K562 (cell line): ENCODE measurements around the gene STK11. TPM values are rescaled to one million over a fixed set of nuclear protein-coding genes. Genes with fewer than 3 reads are reported as not detected.

ENCODE experiments used
- ATAC-seq: fragments of 200-7000 bp; cut with Tn5 transposase; 3 replicates; pipeline ENCODE4 v1.9.1; 2020; ENCODE audit warnings: moderate library complexity
- BruUV-seq: library from RNA; stranded (reverse); fragments of 400-500 nt; replicated peaks from 2 replicates; lab custom pipeline; 2021; lab: Mats Ljungman, UMichigan
- CTCF ChIA-PET: fragments of 300-600 bp; formaldehyde crosslinking; extraction: SDS; loops from one replicate; lab custom pipeline; 2021; ENCODE audit warnings: low intra/inter-chr PET ratio; lab: Yijun Ruan, JAX
- POLR2A ChIA-PET: fragments of 300-600, 350-650 bp; sonication (Branson Sonifier 250); formaldehyde crosslinking; extraction: SDS; loops from one replicate; lab custom pipeline; 2021; ENCODE audit warnings: antibody characterized with exemption, inconsistent platforms; lab: Yijun Ruan, JAX
- DNase-seq, 4 experiments: peaks; one replicate each; pipeline versions ENCODE4 v3.0.0 to v3.0.0-alpha.2; 2011 to 2018; ENCODE audit warnings: low spot score in 3 of 4, mixed read lengths in 3 of 4; ENCODE audit errors: extremely low read depth in 1 of 4
- FAIRE-seq: peaks from 2 replicates; lab custom pipeline; 2011; peaks lifted over from hg19 to GRCh38; lab: Jason Lieb, UNC
- H2AFZ ChIP-seq: 2 replicates; pipeline ENCODE4 v1.6.0; 2011; ENCODE audit warnings: low read depth, low read length, control low read depth, inconsistent platforms
- H3K27ac ChIP-seq: fragments of 200-600 bp; 3 replicates; pipeline ENCODE4 v1.8.0; 2011; ENCODE audit warnings: low read depth, mild to moderate bottlenecking, control low read depth, inconsistent platforms, low read length, moderate library complexity, mixed read lengths; ENCODE audit errors: extremely low read depth
- H3K27me3 ChIP-seq, 2 experiments: fragments of 300-600 bp in 1 of 2; 2 replicates in 1 of 2; 3 replicates in 1 of 2; pipeline versions ENCODE4 v1.6.0 to v1.8.0; 2011; ENCODE audit warnings: inconsistent platforms in 2 of 2, low read length in 2 of 2, mild to moderate bottlenecking in 1 of 2, mixed read lengths in 1 of 2, moderate library complexity in 1 of 2; ENCODE audit not compliant: control insufficient read depth in 2 of 2, insufficient read depth in 2 of 2
- H3K36me3 ChIP-seq: fragments of 300-600 bp; 3 replicates; pipeline ENCODE4 v1.8.0; 2011; ENCODE audit warnings: mild to moderate bottlenecking, low read length, inconsistent platforms; ENCODE audit not compliant: control insufficient read depth, insufficient read depth
- H3K4me1 ChIP-seq, 2 experiments: fragments of 200-600 bp in 1 of 2; replicated peaks in 1 of 2; 2 replicates in 1 of 2; 3 replicates in 1 of 2; pipeline versions ENCODE4 v1.5.1 to v1.8.0; 2011; ENCODE audit warnings: inconsistent platforms in 2 of 2, low read length in 2 of 2, mild to moderate bottlenecking in 1 of 2, mixed read lengths in 1 of 2, moderate library complexity in 1 of 2; ENCODE audit not compliant: control insufficient read depth in 2 of 2, insufficient read depth in 2 of 2
- H3K4me2 ChIP-seq: 2 replicates; pipeline ENCODE4 v1.6.1; 2011; ENCODE audit warnings: low read length, control low read depth, inconsistent platforms, mixed read lengths; ENCODE audit not compliant: insufficient read depth
- H3K4me3 ChIP-seq: fragments of 200-600 bp; sonication (generic), shearing (Covaris generic); 2 replicates; pipeline ENCODE4 v1.5.1; 2016; ENCODE audit warnings: control low read depth, inconsistent platforms
- H3K79me2 ChIP-seq: fragments of 200-600 bp; 3 replicates; pipeline ENCODE4 v1.8.0; 2011; ENCODE audit warnings: low read length, inconsistent platforms; ENCODE audit not compliant: control insufficient read depth, insufficient read depth
- H3K9ac ChIP-seq, 2 experiments: 2 replicates each; pipeline versions ENCODE4 v1.6.0 to v1.6.1; 2011; ENCODE audit warnings: low read depth in 2 of 2, low read length in 2 of 2, control low read depth in 1 of 2, inconsistent platforms in 1 of 2, mild to moderate bottlenecking in 1 of 2, mixed read lengths in 1 of 2; ENCODE audit not compliant: insufficient read depth in 1 of 2
- H3K9me1 ChIP-seq: one replicate; pipeline ENCODE4 v1.6.0; 2011; ENCODE audit warnings: inconsistent platforms, mild to moderate bottlenecking, low read length, moderate library complexity; ENCODE audit not compliant: control insufficient read depth, insufficient read depth
- H3K9me3 ChIP-seq: replicated peaks from 2 replicates; pipeline ENCODE4 v1.5.1; 2011; ENCODE audit warnings: low read depth, low read length, inconsistent platforms; ENCODE audit not compliant: control insufficient read depth, insufficient read depth
- H4K20me1 ChIP-seq: replicated peaks from 2 replicates; pipeline ENCODE4 v1.6.1; 2011; ENCODE audit warnings: low read length, inconsistent platforms, mixed read lengths; ENCODE audit not compliant: control insufficient read depth, insufficient read depth
- FOXM1 ChIP-seq, 2 experiments: fragments of 450-650 bp in 1 of 2; sonication (generic) in 1 of 2; formaldehyde crosslinking in 1 of 2; IDR thresholded peaks; 2 replicates each; pipeline versions ENCODE4 v1.6.1 to v1.9.0; 2017 to 2022; ENCODE audit warnings: low read depth in 2 of 2, mild to moderate bottlenecking in 2 of 2, missing genetic modification reagents in 1 of 2, moderate library complexity in 1 of 2
- HMG20A ChIP-seq: fragments of 450-650 bp; formaldehyde crosslinking; conservative IDR thresholded peaks from 2 replicates; pipeline ENCODE4 v1.4.0; 2020; ENCODE audit warnings: mild to moderate bottlenecking, mixed read lengths
- POLR2B ChIP-seq: fragments of 450-650 bp; IDR thresholded peaks from 2 replicates; pipeline ENCODE4 v1.6.1; 2018; ENCODE audit warnings: low read depth; ENCODE audit not compliant: partially characterized antibody
- ZFP36 ChIP-seq: fragments of 150-350 bp; IDR thresholded peaks from 2 replicates; pipeline ENCODE4 v1.6.1; 2018; ENCODE audit warnings: low read length, low read depth; ENCODE audit not compliant: partially characterized antibody
- WGBS: fragments of 100-300 bp; shearing (Covaris generic); methylation state at CpG from one replicate; pipeline ENCODE4 v1.1.6; 2016; ENCODE audit warnings: low coverage, mixed read lengths; ENCODE audit not compliant: insufficient coverage; ENCODE audit errors: missing lambda C conversion rate; 5-methylcytosine and 5-hydroxymethylcytosine counted together
- in situ Hi-C: fragments of 300-500 bp; cut with MboI; formaldehyde crosslinking; loops from 4 replicates; pipeline ENCODE4 v1.15.0; 2018; ENCODE audit warnings: inconsistent platforms, mixed read lengths
- intact Hi-C: fragments of 100-400 bp; cut with micrococcal nuclease; formaldehyde crosslinking; loops from 2 replicates; pipeline ENCODE4 v1.14.2; 2022
- polyA plus RNA-seq, 8 experiments: library from polyadenylated mRNA; depleted of rRNA in 4 of 8; stranded (reverse) in 5 of 8; unstranded in 3 of 8; fragments of >200 nt; fragmentation: Nextera tagmentation in 2 of 8; fragmentation: Illumina TruSeq in 1 of 8; extraction: Ambion mirVana in 2 of 8; extraction: Trizol in 1 of 8; gene quantifications; 2 replicates each; pipeline versions ENCODE4 v1.2.1 to v1.2.3, GENCODE V29; 2011 to 2014; ENCODE audit warnings: inconsistent platforms in 1 of 8, missing spikeins in 1 of 8
- total RNA-seq, 7 experiments: library from RNA; depleted of rRNA in 6 of 7; stranded (reverse); fragments of >200 nt in 6 of 7; fragmentation: Illumina TruSeq in 2 of 7; extraction: Trizol in 2 of 7; gene quantifications; 2 replicates each; pipeline versions ENCODE4 v1.2.1 to v1.2.3, GENCODE V29; 2011 to 2021; ENCODE audit warnings: low replicate concordance in 1 of 7
- TF ChIP-seq, protein P1 (sequence below): fragments of 250-450 bp; sonication (Bioruptor Pico); IDR thresholded peaks from 2 replicates; pipeline ENCODE4 v1.9.0; 2021; ENCODE audit warnings: mild to moderate bottlenecking, inconsistent platforms

Gene STK11
- total and polyA plus RNA-seq, 9 of the 15 experiments (the other 6 are each of a cell fraction or from before 2014, with no cell fraction given): 0.15 to 96.5 (median 31.7) TPM

DNA sequence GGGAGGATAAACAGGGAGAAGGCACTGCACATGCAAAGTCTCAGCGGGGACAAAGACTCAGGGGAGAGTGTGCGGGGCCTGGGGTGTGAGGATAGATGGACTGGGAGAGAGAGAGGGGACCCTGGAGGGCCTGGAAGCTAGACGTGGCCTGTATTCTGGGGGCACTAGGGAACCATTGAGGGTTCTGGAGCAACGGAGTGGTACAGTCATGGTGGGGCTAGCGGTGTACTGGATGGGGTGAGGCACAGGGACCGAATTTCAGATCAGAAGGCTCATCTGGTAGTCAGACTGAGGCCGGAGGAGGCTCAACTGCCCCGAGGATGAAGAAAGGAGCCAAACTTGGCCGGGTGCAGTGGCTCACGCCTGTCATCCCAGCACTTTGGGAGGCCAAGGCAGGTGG, 23.5 kb upstream of the STK11 start:
- ATAC-seq (no peak), FAIRE-seq (no peak), DNase-seq (no peak)
- Histone ChIP-seq H3K9ac (peak overlapping the region in 1 of 2 experiments; percentile 78; a peak in 1 of 4 replicates), H3K4me3 (no peak overlapping the region), H4K20me1 (no peaks in the 10 kb centered on the region), H3K4me2 (no peak overlapping the region), H3K79me2 (no peaks in the 10 kb centered on the region), H3K9me1 (no peaks in the 10 kb centered on the region), H3K9me3 (no peaks in the 10 kb centered on the region), H2AFZ (no peak overlapping the region), H3K27me3 (no peaks in the 10 kb centered on the region), H3K4me1 (peaks cover 5 to 28% of the 10 kb centered on the region in 2 experiments; a peak in 3 of 5 replicates), H3K36me3 (no peaks in the 10 kb centered on the region), H3K27ac (no peak overlapping the region)
- TF ChIP-seq POLR2B (no peak), FOXM1 (IDR thresholded peaks at IDR 0.05; ENCODE audit: low read depth) (no peak), FOXM1 (CRISPR knock-in tag; IDR thresholded peaks at IDR 0.05; ENCODE audit: low read depth) (no peak), HMG20A (CRISPR knock-in tag) (no peak), ZFP36 (no peak)
- TF ChIP-seq, protein P1, sequence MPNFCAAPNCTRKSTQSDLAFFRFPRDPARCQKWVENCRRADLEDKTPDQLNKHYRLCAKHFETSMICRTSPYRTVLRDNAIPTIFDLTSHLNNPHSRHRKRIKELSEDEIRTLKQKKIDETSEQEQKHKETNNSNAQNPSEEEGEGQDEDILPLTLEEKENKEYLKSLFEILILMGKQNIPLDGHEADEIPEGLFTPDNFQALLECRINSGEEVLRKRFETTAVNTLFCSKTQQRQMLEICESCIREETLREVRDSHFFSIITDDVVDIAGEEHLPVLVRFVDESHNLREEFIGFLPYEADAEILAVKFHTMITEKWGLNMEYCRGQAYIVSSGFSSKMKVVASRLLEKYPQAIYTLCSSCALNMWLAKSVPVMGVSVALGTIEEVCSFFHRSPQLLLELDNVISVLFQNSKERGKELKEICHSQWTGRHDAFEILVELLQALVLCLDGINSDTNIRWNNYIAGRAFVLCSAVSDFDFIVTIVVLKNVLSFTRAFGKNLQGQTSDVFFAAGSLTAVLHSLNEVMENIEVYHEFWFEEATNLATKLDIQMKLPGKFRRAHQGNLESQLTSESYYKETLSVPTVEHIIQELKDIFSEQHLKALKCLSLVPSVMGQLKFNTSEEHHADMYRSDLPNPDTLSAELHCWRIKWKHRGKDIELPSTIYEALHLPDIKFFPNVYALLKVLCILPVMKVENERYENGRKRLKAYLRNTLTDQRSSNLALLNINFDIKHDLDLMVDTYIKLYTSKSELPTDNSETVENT (CRISPR knock-in tag): no peak
- intact Hi-C loops (no loop called here), in situ Hi-C loops (no loop called here)
- POLR2A ChIA-PET: interaction anchor here (1.1 to 1.3 kb wide), 2 partner anchors 11 to 87 kb away, joined by 4 read pairs; partner anchors contain the start of gene CIRBP
- 59% methylated on average over 10 of the region's 10 CpGs for WGBS
- CTCF ChIA-PET: no interaction called here
- no TSS peak for BruUV-seq
